Colonic mucosa (tissue), 4 donors: Measurements from ENCODE around the gene SLC31A2. TPM values are rescaled to one million over a fixed set of nuclear protein-coding genes. Genes with fewer than 3 reads are reported as not detected.
"Not testable (repeated sequence)": the region's sequence is repeated elsewhere in the genome, so short reads cannot be mapped to it uniquely, and the experiment has no call there.

ENCODE experiments used
- DNase-seq: peaks from one replicate; pipeline ENCODE4 v3.0.0-alpha.2; 2020
- H3K27ac ChIP-seq: fragments of 200-600 bp; one replicate; pipeline ENCODE4 v1.8.0; 2021
- H3K27me3 ChIP-seq: fragments of 200-600 bp; one replicate; pipeline ENCODE4 v1.8.0; 2021
- H3K36me3 ChIP-seq: fragments of 200-600 bp; one replicate; pipeline ENCODE4 v1.8.0; 2021
- H3K4me1 ChIP-seq: fragments of 200-600 bp; one replicate; pipeline ENCODE4 v1.8.0; 2021; ENCODE audit warnings: mild to moderate bottlenecking
- H3K4me3 ChIP-seq: fragments of 200-600 bp; one replicate; pipeline ENCODE4 v1.8.0; 2021
- H3K9ac ChIP-seq, 2 donors: one replicate each; pipeline ENCODE4 v1.7.0; 2013; ENCODE audit warnings: control low read depth in 2 of 2, low read depth in 2 of 2, low read length in 2 of 2
- H3K9me3 ChIP-seq: fragments of 200-600 bp; one replicate; pipeline ENCODE4 v1.8.0; 2021
- CTCF ChIP-seq: fragments of 200-600 bp; IDR thresholded peaks from one replicate; pipeline ENCODE4 v1.8.0; 2022; ENCODE audit warnings: antibody characterized with exemption, mild to moderate bottlenecking
- intact Hi-C: fragments of 100-400 bp; cut with DNase I; formaldehyde crosslinking; loops from one replicate; pipeline ENCODE4 v1.14.1; 2022
- total RNA-seq, 2 donors: library from RNA; stranded (reverse); fragmentation: NEBNext Ultra II Directional in 1 of 2; extraction: Animal tissue kit (Norgen Biotek cat#: 25700) in 1 of 2; gene quantifications; one replicate each; pipeline ENCODE4 v1.2.1, GENCODE V29; 2021
- donor health status: healthy.
- donor health status: DM: no; HTN: no; CAD: no.
- donor health status: DM: no; HTN: no; CAD: no.

Gene SLC31A2
- 10 to 100 TPM in 1 of 2 donors, 1 to 10 TPM in 1; 6.1 to 14.4 TPM for total RNA-seq

GRCh38 chr9:113150670-113151611, at the start of gene SLC31A2:
Gene SLC31A2 (plus strand): TSS chr9:113151007. CDS start chr9:113151075, 68 bp downstream.
- Histone ChIP-seq H3K27me3 (no peaks in the 10 kb centered on the region), H3K36me3 (no peaks in the 10 kb centered on the region), H3K4me1 (no peaks in the 10 kb centered on the region), H3K27ac (peak within 1 kb of the TSS; percentile 49), H3K9ac (peak within 1 kb of the TSS; percentile 61 to 92), H3K4me3 (peak within 1 kb of the TSS; percentile 74), H3K9me3 (no peaks in the 10 kb centered on the region)
- intact Hi-C loops, result no loop called here
- TF ChIP-seq CTCF, result no peak
- peak; percentile 91 for DNase-seq

GRCh38 chr9:113105345-113105744, 45.5 kb upstream of the SLC31A2 start:
- H3K9me3 ChIP-seq, H3K4me3 ChIP-seq, H3K27me3 ChIP-seq, H3K9ac ChIP-seq, H3K27ac ChIP-seq, DNase-seq, H3K4me1 ChIP-seq, intact Hi-C loops, H3K36me3 ChIP-seq: not testable (repeated sequence)

GRCh38 chr9:113111065-113111951, 39.5 kb upstream of the SLC31A2 start:
- TF ChIP-seq CTCF, result peak; percentile 33
- H3K9ac ChIP-seq, H3K27ac ChIP-seq, H3K27me3 ChIP-seq, H3K4me3 ChIP-seq, H3K4me1 ChIP-seq, intact Hi-C loops, H3K9me3 ChIP-seq, DNase-seq, H3K36me3 ChIP-seq: not testable (repeated sequence)

GRCh38 chr9:113112706-113113510, 37.9 kb upstream of the SLC31A2 start:
- H3K27me3 ChIP-seq, H3K36me3 ChIP-seq, H3K4me3 ChIP-seq, H3K9ac ChIP-seq, H3K27ac ChIP-seq, intact Hi-C loops, H3K4me1 ChIP-seq, DNase-seq, H3K9me3 ChIP-seq: not testable (repeated sequence)
- peak; percentile 29 for TF ChIP-seq CTCF

- H3K4me1 ChIP-seq, H3K36me3 ChIP-seq, H3K27me3 ChIP-seq, H3K9me3 ChIP-seq, H3K9ac ChIP-seq, intact Hi-C loops, H3K27ac ChIP-seq, DNase-seq, H3K4me3 ChIP-seq: not testable (repeated sequence)
Observed at GRCh38 chr9:113118829-113119228, 32.0 kb upstream of the SLC31A2 start.
